A549 treated with AZD9567 at 1 μM for 4 hours (cell line): ENCODE results near the gene LCT. TPM values are rescaled to one million over a fixed set of nuclear protein-coding genes. Genes with fewer than 3 reads are reported as not detected.

ENCODE experiments used
- total RNA-seq: library from RNA; stranded (reverse); fragments of 200-300 nt; extraction: Qiagen RNA extraction; gene quantifications from 5 replicates; pipeline ENCODE4 v1.2.3, GENCODE V29; 2022; ENCODE audit not compliant: insufficient read depth

LCT gene
- 0.01 to 0.04 TPM (median 0.02 TPM) in 4 of 5 replicates, not detected in the other for total RNA-seq

DNA sequence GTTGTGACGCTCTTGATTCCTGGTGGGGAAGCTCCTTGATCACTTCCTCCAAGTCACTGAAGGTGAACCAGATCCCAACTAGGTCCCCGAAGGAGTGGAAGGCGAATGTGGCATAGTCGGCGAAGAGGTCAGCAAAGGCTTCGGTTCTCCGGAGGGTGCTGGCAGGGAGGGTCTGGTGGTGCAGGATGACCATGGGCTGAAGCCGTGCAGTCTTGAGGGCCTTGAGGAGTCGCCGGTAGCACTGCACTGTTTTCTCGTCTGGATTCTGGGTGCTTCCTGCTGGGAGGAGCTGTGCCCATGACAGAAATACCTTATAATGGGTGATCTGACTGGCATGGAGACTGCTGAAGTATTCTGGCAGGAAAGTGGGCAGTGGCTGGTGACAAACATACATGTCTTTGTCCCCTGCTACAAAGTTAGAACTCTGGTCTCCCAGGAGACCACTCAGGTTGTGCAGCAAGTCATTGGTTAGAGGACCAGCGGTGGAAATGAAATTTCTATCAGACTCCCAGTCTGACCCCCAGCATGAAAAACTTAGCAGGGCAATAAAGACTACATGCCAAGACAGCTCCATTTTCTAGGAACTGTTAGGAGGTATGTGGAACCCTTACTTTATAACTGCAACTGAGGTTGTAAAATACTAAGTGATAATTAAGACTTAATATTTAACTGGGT, at the start of gene LCT:
Gene LCT (minus strand): TSS at position 589 of the 675 bp plus-strand sequence. CDS start 15 bp downstream, at position 574.

DNA sequence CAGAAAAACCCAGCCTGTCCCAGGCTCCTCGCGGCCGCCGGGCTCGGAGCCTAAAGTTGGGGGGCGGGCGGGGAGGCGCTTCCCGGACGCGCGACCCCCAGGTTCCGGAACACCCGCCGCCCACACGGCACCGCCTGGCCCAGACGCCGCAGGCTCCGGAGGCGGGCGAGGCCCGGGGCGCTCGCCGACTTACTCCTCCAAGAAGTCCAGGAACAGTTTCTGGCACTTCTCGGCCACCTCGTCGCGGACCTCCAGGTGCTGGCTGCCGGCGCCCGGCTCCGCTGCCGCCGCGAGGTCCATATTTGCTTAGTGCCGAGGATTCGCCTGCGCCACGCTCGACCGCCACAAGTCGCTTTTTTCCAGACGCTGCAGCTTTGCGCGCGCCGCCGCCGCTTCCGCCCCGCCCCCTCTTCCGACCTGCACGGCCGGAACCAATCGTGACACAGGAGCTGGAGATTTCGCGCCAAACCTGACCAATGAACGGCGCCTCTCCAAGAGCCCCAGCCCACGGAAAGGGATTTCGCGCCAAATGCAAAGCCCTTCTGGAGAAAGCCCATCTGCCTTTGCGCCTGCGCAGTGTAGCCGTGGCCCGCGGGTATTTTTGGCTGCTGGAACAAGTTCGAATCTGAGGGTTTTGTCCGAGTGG, 39.2 kb upstream of the LCT start, which contains the start of gene MCM6:
Gene MCM6 (minus strand): TSS at position 378 of the 646 bp plus-strand sequence. CDS start 78 bp downstream, at position 300.

DNA sequence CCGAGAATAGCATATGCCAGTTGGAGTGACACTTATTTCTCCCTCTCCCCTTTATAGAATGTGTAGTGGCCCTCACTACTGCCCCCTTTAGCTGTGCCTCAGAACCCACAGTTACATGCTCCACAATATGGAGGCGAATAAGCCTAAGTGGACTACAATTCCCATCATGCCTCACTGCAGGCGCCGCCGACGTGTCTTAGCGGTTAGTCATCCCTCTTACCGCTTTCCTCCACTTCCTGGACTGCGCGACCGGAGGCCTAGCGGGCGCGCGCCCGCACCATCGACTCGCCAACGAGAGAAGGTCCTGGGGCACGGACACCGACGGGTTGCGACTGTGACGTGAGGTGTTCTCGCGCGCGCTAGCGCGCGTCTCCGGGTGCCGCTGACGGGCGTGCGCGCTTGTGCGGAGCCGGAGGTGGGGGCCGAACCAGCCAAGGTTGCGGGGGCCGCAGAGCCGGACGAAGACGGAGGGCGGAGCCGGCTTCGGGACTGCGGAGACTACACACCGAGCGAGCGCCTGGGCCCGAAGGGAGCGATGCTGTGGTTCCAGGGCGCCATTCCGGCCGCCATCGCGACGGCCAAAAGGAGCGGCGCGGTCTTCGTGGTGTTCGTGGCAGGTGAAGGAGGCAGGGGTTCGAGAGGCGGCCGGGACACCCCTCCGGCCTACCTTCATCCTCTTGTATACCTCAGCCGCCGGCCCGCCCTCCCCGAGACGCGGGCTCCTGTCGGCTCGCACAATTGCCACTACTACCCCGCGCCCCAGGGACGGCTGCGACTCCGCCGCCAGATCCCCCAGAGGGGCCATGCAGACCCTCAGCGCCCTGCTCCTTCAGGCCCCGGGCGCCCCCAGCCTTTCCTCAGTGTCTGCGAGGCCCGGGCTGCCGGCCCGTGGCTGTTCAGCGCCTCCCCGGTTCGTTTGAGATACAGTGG, 95.3 kb downstream of the LCT start, which contains the start of gene UBXN4:
Gene UBXN4 (plus strand): TSS at position 461 of the 930 bp plus-strand sequence. CDS start 75 bp downstream, at position 536.

Other genes with a start within 250 kb of the LCT start
- 31.5 to 49.8 TPM (median 43.2 TPM) in 5 replicates for gene UBXN4, start 95.3 kb downstream of the LCT start, total RNA-seq
- 45.8 to 61.2 TPM (median 47.9 TPM) in 5 replicates for gene MCM6, start 39.3 kb upstream of the LCT start, total RNA-seq
- 49.4 to 69.0 TPM (median 52.9 TPM) in 5 replicates for gene DARS1, start 148.4 kb upstream of the LCT start, total RNA-seq